ENCODE measurements around the gene CLEC19A. TPM values are rescaled to one million over a fixed set of nuclear protein-coding genes. Genes with fewer than 3 reads are reported as not detected.

CLEC19A gene
- total RNA-seq, result not detected

DNA sequence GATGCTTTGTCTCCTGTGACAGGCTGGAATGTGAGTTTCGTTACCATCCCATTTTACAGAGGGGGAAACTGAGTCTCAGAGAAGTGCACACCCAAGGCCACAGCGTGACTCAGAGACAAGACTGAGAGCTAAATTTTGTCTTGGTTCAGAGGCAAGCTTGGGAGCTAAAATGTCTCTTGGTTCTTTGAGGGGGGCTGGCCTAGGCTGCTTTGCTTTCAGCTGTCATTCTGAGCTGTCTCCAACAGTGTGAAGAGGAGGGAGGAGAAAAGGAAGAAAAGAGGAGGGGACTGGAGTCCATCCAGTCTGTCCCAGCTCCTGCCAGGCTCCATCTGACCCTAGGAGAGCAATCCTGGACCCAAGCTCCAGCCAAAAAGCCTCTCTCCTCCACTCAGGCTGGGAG lies at the start of gene CLEC19A:
Gene CLEC19A (plus strand): TSS at position 301 of the 400 bp plus-strand sequence. CDS start 121 bp downstream, outside the sequence.
- TF ChIP-seq, protein P1, sequence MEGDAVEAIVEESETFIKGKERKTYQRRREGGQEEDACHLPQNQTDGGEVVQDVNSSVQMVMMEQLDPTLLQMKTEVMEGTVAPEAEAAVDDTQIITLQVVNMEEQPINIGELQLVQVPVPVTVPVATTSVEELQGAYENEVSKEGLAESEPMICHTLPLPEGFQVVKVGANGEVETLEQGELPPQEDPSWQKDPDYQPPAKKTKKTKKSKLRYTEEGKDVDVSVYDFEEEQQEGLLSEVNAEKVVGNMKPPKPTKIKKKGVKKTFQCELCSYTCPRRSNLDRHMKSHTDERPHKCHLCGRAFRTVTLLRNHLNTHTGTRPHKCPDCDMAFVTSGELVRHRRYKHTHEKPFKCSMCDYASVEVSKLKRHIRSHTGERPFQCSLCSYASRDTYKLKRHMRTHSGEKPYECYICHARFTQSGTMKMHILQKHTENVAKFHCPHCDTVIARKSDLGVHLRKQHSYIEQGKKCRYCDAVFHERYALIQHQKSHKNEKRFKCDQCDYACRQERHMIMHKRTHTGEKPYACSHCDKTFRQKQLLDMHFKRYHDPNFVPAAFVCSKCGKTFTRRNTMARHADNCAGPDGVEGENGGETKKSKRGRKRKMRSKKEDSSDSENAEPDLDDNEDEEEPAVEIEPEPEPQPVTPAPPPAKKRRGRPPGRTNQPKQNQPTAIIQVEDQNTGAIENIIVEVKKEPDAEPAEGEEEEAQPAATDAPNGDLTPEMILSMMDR (IDR thresholded peaks at IDR 0.05), result no peak
- ATAC-seq (ENCODE audit: low FRiP score) (no peak), DNase-seq (ENCODE audit: low spot score) (no peak)

DNA sequence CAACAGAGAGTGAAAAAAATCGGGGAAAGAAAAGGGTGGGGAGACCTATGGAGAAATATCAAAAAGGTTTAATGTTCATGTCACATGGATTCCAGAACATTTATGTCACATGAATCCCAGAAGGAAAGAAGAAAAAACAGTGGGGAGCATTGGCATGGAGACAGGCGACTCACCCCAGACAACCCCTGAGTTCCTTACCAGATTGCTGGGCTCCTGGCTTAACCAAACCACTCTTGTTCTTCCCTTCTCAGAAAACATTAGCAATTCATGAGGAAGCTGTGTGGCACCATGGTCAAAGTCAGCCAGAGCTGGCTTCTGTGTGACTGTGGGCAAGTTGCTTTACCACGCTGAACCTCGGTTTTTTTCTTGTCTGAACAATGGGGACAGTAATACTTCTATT lies 49.6 kb upstream of the CLEC19A start:
- TF ChIP-seq, protein P1 (IDR thresholded peaks at IDR 0.05), result no peak
- DNase-seq (ENCODE audit: low spot score) (no peak), ATAC-seq (ENCODE audit: low FRiP score) (no peak)

DNA sequence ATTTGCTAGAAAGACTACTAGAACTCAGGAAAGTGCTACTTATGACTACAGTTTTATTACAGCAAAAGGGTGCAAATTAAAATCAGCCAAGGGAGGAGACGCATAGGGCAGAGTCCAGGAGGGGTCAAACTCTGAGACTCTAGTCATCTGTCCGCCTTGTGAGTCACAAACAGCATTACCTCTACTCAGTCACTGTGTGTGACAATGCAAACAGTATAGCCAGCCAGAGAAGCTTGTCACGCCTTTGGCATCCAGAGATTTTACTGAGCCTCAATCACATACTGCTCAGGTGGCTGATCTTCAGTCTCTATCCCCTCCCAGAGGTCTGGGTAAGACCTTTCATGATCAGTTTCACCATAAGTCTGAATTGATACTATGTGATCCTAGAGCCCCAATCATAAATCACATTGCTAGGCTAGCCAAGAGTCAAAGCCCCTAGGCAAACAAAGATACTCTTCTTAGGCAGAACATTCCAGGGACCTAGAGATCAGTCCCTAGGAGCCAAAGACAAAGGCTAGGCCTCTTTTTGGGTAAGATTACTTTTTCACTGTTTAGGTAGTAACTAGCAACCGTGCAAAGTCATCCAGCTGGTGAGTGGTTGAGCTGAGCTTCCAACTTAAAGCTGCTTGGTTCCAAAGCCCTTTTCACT lies 48.8 kb upstream of the CLEC19A start:
- TF ChIP-seq, protein P1 (IDR thresholded peaks at IDR 0.05), result no peak
- no peak for ATAC-seq (ENCODE audit: low FRiP score)
- no peak for DNase-seq (ENCODE audit: low spot score)

DNA sequence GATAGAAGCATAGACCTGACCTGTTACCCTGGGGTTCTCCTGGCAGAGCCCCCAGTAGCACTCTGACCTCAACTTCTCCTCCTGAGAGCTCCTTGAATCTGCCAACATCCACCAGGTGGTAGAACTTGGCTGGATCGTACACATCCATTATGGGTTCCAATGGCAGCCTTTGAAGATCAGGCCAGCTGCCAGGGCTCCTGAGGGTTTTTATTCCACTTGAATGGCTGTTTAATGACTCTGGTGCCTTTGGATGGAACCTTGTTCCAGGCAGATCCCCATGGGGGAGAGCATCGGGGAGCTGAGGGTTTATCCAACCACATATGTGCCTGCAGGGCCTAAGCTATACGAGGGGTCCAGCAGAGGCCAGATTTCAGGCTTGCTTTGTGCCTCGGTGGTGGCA lies 47.1 kb upstream of the CLEC19A start:
- ATAC-seq (ENCODE audit: low FRiP score), result no peak
- DNase-seq (ENCODE audit: low spot score), result no peak
- TF ChIP-seq, protein P1 (IDR thresholded peaks at IDR 0.05), result no peak

DNA sequence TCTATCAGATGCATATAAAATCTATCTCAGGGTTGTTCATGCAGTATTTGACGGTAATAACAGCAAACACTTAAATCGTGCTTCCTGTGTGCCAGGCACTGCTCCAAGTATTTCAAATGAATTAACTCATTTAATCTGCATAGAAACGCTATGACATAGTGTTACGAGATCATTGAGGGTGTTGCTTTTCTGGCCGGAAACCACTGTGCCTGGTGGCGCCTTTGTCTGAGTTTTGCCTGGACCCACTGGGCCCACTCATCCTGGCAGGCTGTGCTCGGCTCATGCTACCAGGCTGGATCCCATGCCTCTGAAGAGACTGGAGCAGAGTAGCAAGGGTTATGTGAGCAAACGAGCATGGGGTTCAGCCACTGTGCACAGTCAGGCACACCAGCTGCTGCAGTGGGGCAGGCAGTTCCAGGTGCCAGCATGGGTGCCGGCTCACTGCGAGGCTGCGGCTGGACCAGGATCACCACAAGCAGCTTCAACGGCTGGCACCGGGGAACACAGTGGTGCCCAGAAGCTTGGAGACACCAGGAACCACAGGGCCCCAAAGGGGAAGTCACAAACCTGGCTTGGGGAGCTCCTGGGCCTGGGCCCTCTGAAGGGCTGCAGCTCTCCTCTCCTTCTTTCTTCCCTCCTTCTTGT lies 45.9 kb upstream of the CLEC19A start:
- DNase-seq (ENCODE audit: low spot score) (no peak), ATAC-seq (ENCODE audit: low FRiP score) (no peak)
- TF ChIP-seq, protein P1 (IDR thresholded peaks at IDR 0.05), result no peak

DNA sequence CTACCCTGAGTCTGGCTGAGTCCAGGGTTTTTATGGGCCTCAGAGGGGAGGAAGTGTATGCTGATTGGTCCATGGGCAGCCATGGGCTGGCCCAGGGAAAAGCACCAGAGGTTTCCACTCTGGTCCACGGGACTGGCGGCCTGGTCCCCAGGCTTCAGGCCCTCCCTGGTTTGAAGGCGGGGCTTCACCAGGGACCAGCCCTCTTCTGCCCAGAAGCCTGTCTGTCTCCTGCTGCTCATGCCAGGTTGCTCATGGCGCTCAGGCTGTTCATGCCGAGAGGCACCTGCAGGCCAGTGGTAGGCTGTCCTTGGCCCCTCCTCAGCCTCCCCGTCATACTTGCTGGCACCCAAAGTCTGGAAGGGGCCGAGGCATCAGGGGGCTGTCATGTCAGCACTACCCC lies 45.0 kb upstream of the CLEC19A start:
- no peak for DNase-seq (ENCODE audit: low spot score)
- no peak for ATAC-seq (ENCODE audit: low FRiP score)
- TF ChIP-seq, protein P1 (IDR thresholded peaks at IDR 0.05), result no peak

DNA sequence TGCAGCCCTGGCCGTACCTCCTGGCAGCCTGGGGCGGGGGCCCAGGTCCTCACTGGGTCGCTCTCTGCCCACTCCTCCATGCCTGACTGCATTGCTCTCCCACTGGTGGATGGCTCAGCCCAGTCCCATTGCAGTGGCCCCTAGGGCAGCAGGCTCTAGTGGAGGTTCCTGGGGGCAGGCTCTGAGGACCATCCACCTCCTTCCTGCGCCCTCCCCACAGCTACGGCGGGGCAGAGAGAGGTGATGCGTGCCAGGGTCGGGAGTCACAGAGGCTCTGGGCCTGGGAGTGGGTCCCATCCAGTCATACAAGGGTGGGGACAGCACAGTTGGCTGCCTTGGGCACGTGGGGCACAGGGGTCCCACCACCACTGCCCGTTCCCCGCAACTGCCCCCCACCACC lies 44.0 kb upstream of the CLEC19A start:
- ATAC-seq (ENCODE audit: low FRiP score), result no peak
- DNase-seq (ENCODE audit: low spot score), result no peak
- TF ChIP-seq, protein P1 (IDR thresholded peaks at IDR 0.05), result no peak
